Activated CD4-positive, alpha-beta memory T cell treated with anti-CD3 and anti-CD28 coated beads for 36 hours (primary cell): ENCODE data around the gene PITPNC1. TPM values are rescaled to one million over a fixed set of nuclear protein-coding genes. Genes with fewer than 3 reads are reported as not detected.
"Not testable (repeated sequence)": the region's sequence is repeated elsewhere in the genome, so short reads cannot be mapped to it uniquely, and the experiment has no call there.

ENCODE experiments used
- CTCF ChIA-PET: fragments of 350-600 bp; sonication (Branson Sonifier 250); formaldehyde crosslinking; loops from one replicate; lab custom pipeline; 2021; ENCODE audit warnings: antibody characterized with exemption, inconsistent platforms; lab: Charles Lee
- POLR2A ChIA-PET: fragments of 350-600 bp; sonication (Branson Sonifier 250); formaldehyde crosslinking; loops from one replicate; lab custom pipeline; 2021; ENCODE audit warnings: antibody characterized with exemption; lab: Charles Lee
- DNase-seq: peaks from one replicate; pipeline ENCODE4 v3.0.0-alpha.2; 2020
- H3K27ac Mint-ChIP-seq: one replicate; pipeline ENCODE4 v1.8.0; 2021; ENCODE audit warnings: mixed read lengths
- H3K27me3 Mint-ChIP-seq: one replicate; pipeline ENCODE4 v1.8.0; 2021; ENCODE audit warnings: mixed read lengths
- H3K36me3 Mint-ChIP-seq: one replicate; pipeline ENCODE4 v1.8.0; 2021; ENCODE audit warnings: mixed read lengths
- H3K4me1 Mint-ChIP-seq: one replicate; pipeline ENCODE4 v1.8.0; 2021; ENCODE audit warnings: low read depth, mixed read lengths
- H3K4me3 Mint-ChIP-seq: one replicate; pipeline ENCODE4 v1.8.0; 2021; ENCODE audit warnings: mild to moderate bottlenecking, mixed read lengths
- H3K9me3 Mint-ChIP-seq: one replicate; pipeline ENCODE4 v1.8.0; 2021; ENCODE audit warnings: mixed read lengths
- intact Hi-C: fragments of 100-400 bp; cut with micrococcal nuclease; formaldehyde crosslinking; loops from one replicate; pipeline ENCODE4 v1.15.1; 2023
- total RNA-seq, 2 experiments: library from RNA; stranded (reverse); gene quantifications; one replicate each; pipeline ENCODE4 v1.2.3, GENCODE V29; 2021

PITPNC1 gene
- total RNA-seq, 2 experiments from 2014 or later, result 35.7 to 37.3 TPM

DNA sequence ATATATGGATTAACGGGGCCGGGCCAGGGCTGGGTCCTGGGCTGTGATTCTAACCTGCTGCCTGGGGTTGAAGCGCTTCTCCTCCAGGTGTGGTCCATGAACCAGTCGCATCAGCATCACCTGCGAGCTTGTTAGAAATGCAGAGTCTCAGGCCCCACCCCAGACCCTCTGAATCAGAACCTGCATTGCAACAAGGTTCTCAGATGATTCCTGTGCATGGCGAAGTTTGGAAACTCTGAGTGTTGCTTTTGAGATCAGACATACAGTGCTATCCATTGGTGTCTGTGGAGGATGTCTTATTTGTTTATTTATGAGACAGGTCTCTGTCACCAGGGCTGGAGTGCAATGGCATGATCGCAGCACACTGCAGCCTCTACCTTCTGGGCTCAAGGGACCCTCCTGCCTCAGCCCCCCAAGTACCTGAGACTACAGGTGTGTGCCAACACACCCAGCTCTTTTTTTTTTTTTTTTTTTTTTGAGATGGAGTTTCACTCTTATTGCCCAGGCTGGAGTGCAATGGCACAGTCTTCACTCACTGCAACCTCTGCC is 99.8 kb downstream of the PITPNC1 start:
- POLR2A ChIA-PET, result interaction anchor here (0.9 to 3.5 kb wide), 5 partner anchors 13 to 99 kb away, joined by 3 to 22 read pairs (median 5); partner anchors contain the start of gene PITPNC1
- Mint-ChIP-seq H3K36me3 (no peaks in the 10 kb centered on the region), H3K27me3 (no peaks in the 10 kb centered on the region), H3K27ac (peak overlapping the region; percentile 73), H3K4me3 (no peak overlapping the region), H3K4me1 (peaks cover 64% of the 10 kb centered on the region), H3K9me3 (peaks cover under 1% of the 10 kb centered on the region)
- peak; percentile 43 for DNase-seq
- CTCF ChIA-PET, result interaction anchor here (0.6 to 7.9 kb wide), 13 partner anchors 18 to 224 kb away, joined by 3 to 284 read pairs (median 6); partner anchors contain the start of gene PITPNC1
- intact Hi-C loops, result loop anchor here (5.0 kb wide), 1 partner anchor 210 kb away; no protein-coding TSS in a partner anchor

DNA sequence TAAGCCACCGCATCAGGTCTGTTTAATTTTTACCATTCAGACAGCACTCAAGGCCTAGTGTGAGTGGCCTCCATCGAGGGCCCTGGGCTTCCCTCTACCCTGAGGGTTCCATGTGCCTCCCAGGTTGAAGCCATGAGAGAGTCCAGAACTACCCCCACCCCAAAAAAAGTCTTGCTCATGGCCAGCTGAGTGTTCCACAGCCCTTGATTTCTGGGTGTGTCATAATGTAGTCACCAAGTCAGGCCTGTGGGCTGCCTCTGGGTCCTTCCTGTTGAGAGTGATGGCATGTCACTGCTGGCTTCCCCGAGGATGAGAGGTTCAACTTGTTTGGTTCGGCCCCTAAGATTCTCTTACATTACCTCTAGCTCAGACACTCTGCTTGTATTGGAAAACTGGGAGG is 100.6 kb downstream of the PITPNC1 start:
- no peaks in the 10 kb centered on the region for H3K27me3 Mint-ChIP-seq
- H3K4me3 Mint-ChIP-seq, result peak overlapping the region; percentile 76
- peak overlapping the region; percentile 96 for H3K27ac Mint-ChIP-seq
- H3K4me1 Mint-ChIP-seq, result peaks cover 69% of the 10 kb centered on the region
- CTCF ChIA-PET, result interaction anchor here (0.6 to 7.9 kb wide), 11 partner anchors 25 to 223 kb away, joined by 3 to 284 read pairs (median 4); partner anchors contain the start of gene PITPNC1
- no peaks in the 10 kb centered on the region for H3K36me3 Mint-ChIP-seq
- peak; percentile 82 for DNase-seq
- intact Hi-C loops, result loop anchor here (5.0 kb wide), 1 partner anchor 210 kb away; no protein-coding TSS in a partner anchor
- POLR2A ChIA-PET, result interaction anchor here (0.9 to 1.9 kb wide), 5 partner anchors 10 to 112 kb away, joined by 3 to 11 read pairs (median 4); no protein-coding TSS in a partner anchor
- H3K9me3 Mint-ChIP-seq, result no peaks in the 10 kb centered on the region

- no peaks in the 10 kb centered on the region for H3K27me3 Mint-ChIP-seq
- POLR2A ChIA-PET, result interaction anchor here (0.6 to 1.9 kb wide), 5 partner anchors 9 to 101 kb away, joined by 3 to 11 read pairs (median 3); no protein-coding TSS in a partner anchor
- no peak for DNase-seq
- intact Hi-C loops, result loop anchor here (5.0 kb wide), 1 partner anchor 209 kb away; no protein-coding TSS in a partner anchor
- no peaks in the 10 kb centered on the region for H3K36me3 Mint-ChIP-seq
- CTCF ChIA-PET, result interaction anchor here (0.8 to 7.9 kb wide), 8 partner anchors 26 to 211 kb away, joined by 3 to 284 read pairs (median 5); partner anchors contain the start of gene PITPNC1
- H3K27ac Mint-ChIP-seq, result peak overlapping the region; percentile 96
- H3K9me3 Mint-ChIP-seq, result no peaks in the 10 kb centered on the region
- peaks cover 73% of the 10 kb centered on the region for H3K4me1 Mint-ChIP-seq
- H3K4me3 Mint-ChIP-seq, result peak overlapping the region; percentile 76
These were observed 101.4 kb downstream of the PITPNC1 start for GRCh38 chr17:67478401-67479041.

DNA sequence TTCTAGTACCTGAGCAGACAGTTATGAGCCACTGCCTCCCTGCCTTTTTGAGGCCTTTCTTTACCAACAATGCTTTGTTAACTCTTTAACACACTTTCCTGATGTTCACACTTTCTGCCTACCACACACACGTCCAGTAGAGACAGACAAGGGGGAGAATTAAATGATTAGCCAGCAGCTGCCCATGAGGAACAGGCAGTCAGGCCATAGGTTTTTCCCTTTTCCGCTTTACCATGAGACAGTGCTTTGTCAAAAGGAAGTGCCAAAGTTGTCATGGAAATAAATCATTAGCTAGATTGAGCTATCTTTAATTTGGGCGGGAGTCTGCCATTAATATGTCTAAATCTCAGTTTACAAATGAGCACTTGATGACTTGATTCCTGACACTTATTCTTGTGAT is 102.1 kb downstream of the PITPNC1 start:
- no peaks in the 10 kb centered on the region for H3K36me3 Mint-ChIP-seq
- intact Hi-C loops, result loop anchor here (5.0 kb wide), 1 partner anchor 208 kb away; no protein-coding TSS in a partner anchor
- CTCF ChIA-PET, result interaction anchor here (1.6 to 7.9 kb wide), 3 partner anchors 45 to 102 kb away, joined by 6 to 284 read pairs (median 235); partner anchors contain the start of gene PITPNC1
- H3K27ac Mint-ChIP-seq, result peak overlapping the region; percentile 73
- POLR2A ChIA-PET, result interaction anchor here (0.6 to 1.6 kb wide), 2 partner anchors 35 to 100 kb away, joined by 3 read pairs; no protein-coding TSS in a partner anchor
- peak overlapping the region; percentile 4 for H3K4me3 Mint-ChIP-seq
- H3K9me3 Mint-ChIP-seq, result no peaks in the 10 kb centered on the region
- H3K27me3 Mint-ChIP-seq, result no peaks in the 10 kb centered on the region
- DNase-seq, result no peak
- peaks cover 70% of the 10 kb centered on the region for H3K4me1 Mint-ChIP-seq

GRCh38 chr17:67480959-67481358 is 103.9 kb downstream of the PITPNC1 start:
- peaks cover 57% of the 10 kb centered on the region for H3K4me1 Mint-ChIP-seq
- H3K36me3 Mint-ChIP-seq, intact Hi-C loops, DNase-seq, H3K9me3 Mint-ChIP-seq, H3K27ac Mint-ChIP-seq, H3K27me3 Mint-ChIP-seq, H3K4me3 Mint-ChIP-seq: not testable (repeated sequence)
- CTCF ChIA-PET, result interaction anchor here (1.2 to 3.8 kb wide), 2 partner anchors 91 to 102 kb away, joined by 3 to 16 read pairs; no protein-coding TSS in a partner anchor
- POLR2A ChIA-PET, result interaction anchor here (1.2 kb wide), 1 partner anchor 115 kb away, joined by 3 read pairs; no protein-coding TSS in a partner anchor

GRCh38 chr17:67481808-67482207 is 104.7 kb downstream of the PITPNC1 start:
- no peak for DNase-seq
- H3K36me3 Mint-ChIP-seq, result no peaks in the 10 kb centered on the region
- H3K4me3 Mint-ChIP-seq, result no peak overlapping the region
- H3K27me3 Mint-ChIP-seq, result no peaks in the 10 kb centered on the region
- CTCF ChIA-PET, result interaction anchor here (1.0 to 3.8 kb wide), 4 partner anchors 41 to 107 kb away, joined by 3 to 16 read pairs (median 4); no protein-coding TSS in a partner anchor
- POLR2A ChIA-PET, result interaction anchor here (0.6 to 1.2 kb wide), 4 partner anchors 47 to 169 kb away, joined by 3 to 4 read pairs (median 4); no protein-coding TSS in a partner anchor
- peak overlapping the region; percentile 34 for H3K27ac Mint-ChIP-seq
- H3K9me3 Mint-ChIP-seq, result no peaks in the 10 kb centered on the region
- peaks cover 60% of the 10 kb centered on the region for H3K4me1 Mint-ChIP-seq
- intact Hi-C loops, result no loop called here

DNA sequence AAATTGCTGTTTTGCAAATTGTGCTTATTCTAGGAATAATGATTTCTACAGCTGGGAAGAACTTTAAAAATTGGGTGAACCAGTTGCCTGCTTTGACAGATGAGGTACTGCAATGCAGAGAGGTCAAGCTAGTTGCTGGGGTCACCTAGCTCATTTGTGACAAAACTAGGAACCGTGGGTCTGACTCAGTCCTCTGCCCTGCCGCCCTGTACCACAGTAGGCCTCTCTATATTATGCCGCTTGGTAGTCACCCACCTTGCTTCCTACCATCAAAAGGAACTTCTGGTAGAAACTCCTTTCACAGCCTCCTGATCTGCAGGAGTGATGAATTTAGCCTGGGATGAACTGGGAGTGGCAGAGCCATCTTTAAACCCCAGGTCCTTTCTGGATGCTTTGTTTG is 105.7 kb downstream of the PITPNC1 start:
- CTCF ChIA-PET, result interaction anchor here (1.4 to 3.8 kb wide), 2 partner anchors 104 to 105 kb away, joined by 4 to 16 read pairs; no protein-coding TSS in a partner anchor
- Mint-ChIP-seq H3K4me3 (no peak overlapping the region), H3K36me3 (no peaks in the 10 kb centered on the region), H3K9me3 (no peaks in the 10 kb centered on the region), H3K27ac (peak overlapping the region; percentile 38), H3K4me1 (peaks cover 62% of the 10 kb centered on the region), H3K27me3 (no peaks in the 10 kb centered on the region)
- no peak for DNase-seq
- intact Hi-C loops, result no loop called here
- POLR2A ChIA-PET, result no interaction called here

DNA sequence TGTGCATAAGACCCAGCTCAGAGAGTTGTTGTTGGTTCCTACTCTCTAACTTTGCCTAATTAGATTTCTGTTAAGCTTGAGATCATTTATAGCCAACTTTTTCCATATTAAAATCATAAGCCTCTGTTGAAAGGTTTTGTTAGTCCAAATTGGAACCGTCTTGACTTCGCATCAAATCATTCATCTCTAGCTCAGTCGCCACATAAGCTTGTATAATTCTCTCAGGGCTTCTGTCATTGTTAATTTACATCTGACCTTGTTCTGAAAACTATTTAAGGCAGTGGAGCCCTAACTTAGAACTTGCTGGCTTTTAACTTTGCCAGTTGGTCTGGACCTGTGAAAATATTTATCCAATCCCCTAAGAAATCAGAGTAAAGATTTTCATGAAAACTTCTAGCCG is 107.2 kb downstream of the PITPNC1 start:
- ChIA-PET POLR2A (no interaction called here), CTCF (interaction anchor here (1.7 to 3.8 kb wide), 2 partner anchors 105 to 109 kb away, joined by 14 to 16 read pairs; no protein-coding TSS in a partner anchor)
- no peaks in the 10 kb centered on the region for H3K9me3 Mint-ChIP-seq
- H3K36me3 Mint-ChIP-seq, result no peaks in the 10 kb centered on the region
- H3K4me1 Mint-ChIP-seq, result peaks cover 53% of the 10 kb centered on the region
- no peak overlapping the region for H3K27ac Mint-ChIP-seq
- no peak overlapping the region for H3K4me3 Mint-ChIP-seq
- no peaks in the 10 kb centered on the region for H3K27me3 Mint-ChIP-seq
- DNase-seq, result no peak
- intact Hi-C loops, result no loop called here

- H3K9me3 Mint-ChIP-seq, result no peaks in the 10 kb centered on the region
- no peak overlapping the region for H3K4me3 Mint-ChIP-seq
- DNase-seq, result no peak
- no peak overlapping the region for H3K27ac Mint-ChIP-seq
- intact Hi-C loops, result no loop called here
- peaks cover 49% of the 10 kb centered on the region for H3K4me1 Mint-ChIP-seq
- CTCF ChIA-PET, result interaction anchor here (3.1 kb wide), 1 partner anchor 10 kb away, joined by 12 read pairs; no protein-coding TSS in a partner anchor
- H3K36me3 Mint-ChIP-seq, result no peaks in the 10 kb centered on the region
- POLR2A ChIA-PET, result no interaction called here
- H3K27me3 Mint-ChIP-seq, result no peaks in the 10 kb centered on the region
These were observed 108.6 kb downstream of the PITPNC1 start for GRCh38 chr17:67485666-67486065.

- H3K27me3 Mint-ChIP-seq, result no peaks in the 10 kb centered on the region
- no peaks in the 10 kb centered on the region for H3K36me3 Mint-ChIP-seq
- CTCF ChIA-PET, result interaction anchor here (3.1 kb wide), 1 partner anchor 12 kb away, joined by 12 read pairs; no protein-coding TSS in a partner anchor
- H3K27ac Mint-ChIP-seq, result peak overlapping the region; percentile 6
- no peak for DNase-seq
- POLR2A ChIA-PET, result interaction anchor here (0.7 to 1.1 kb wide), 2 partner anchors 10 to 73 kb away, joined by 3 to 6 read pairs; no protein-coding TSS in a partner anchor
- no peak overlapping the region for H3K4me3 Mint-ChIP-seq
- peaks cover 48% of the 10 kb centered on the region for H3K4me1 Mint-ChIP-seq
- H3K9me3 Mint-ChIP-seq, result no peaks in the 10 kb centered on the region
- intact Hi-C loops, result no loop called here
These were observed 110.4 kb downstream of the PITPNC1 start for GRCh38 chr17:67487506-67487905.

GRCh38 chr17:67488161-67488560 is 111.1 kb downstream of the PITPNC1 start:
- Mint-ChIP-seq H3K27me3 (no peaks in the 10 kb centered on the region), H3K4me3 (no peak overlapping the region), H3K9me3 (no peaks in the 10 kb centered on the region), H3K36me3 (no peaks in the 10 kb centered on the region), H3K27ac (no peak overlapping the region), H3K4me1 (peaks cover 48% of the 10 kb centered on the region)
- POLR2A ChIA-PET, result interaction anchor here (1.1 kb wide), 1 partner anchor 10 kb away, joined by 3 read pairs; no protein-coding TSS in a partner anchor
- intact Hi-C loops, result no loop called here
- CTCF ChIA-PET, result interaction anchor here (3.1 kb wide), 1 partner anchor 13 kb away, joined by 12 read pairs; no protein-coding TSS in a partner anchor
- DNase-seq, result no peak
